RWPE1 (cell line): ENCODE measurements around the gene KEAP1.

Source experiments
- CTCF ChIA-PET: fragments of 350-600 bp; sonication (Branson Sonifier 250); formaldehyde crosslinking; extraction: SDS; loops from one replicate; lab custom pipeline; 2021; lab: Yijun Ruan, JAX
- POLR2A ChIA-PET: fragments of 400-600 bp; formaldehyde crosslinking; extraction: SDS; loops from one replicate; lab custom pipeline; 2020; ENCODE audit warnings: antibody characterized with exemption; ENCODE audit not compliant: low non-redundant PET; lab: Yijun Ruan, JAX
- DNase-seq: peaks from one replicate; pipeline ENCODE4 v3.0.0; 2012; ENCODE audit warnings: low spot score
- H3K27ac ChIP-seq: fragments of 450-650 bp; 2 replicates; pipeline ENCODE4 v1.5.1; 2017
- CTCF ChIP-seq: fragments of 450-650 bp; conservative IDR thresholded peaks from 2 replicates; pipeline ENCODE4 v1.5.1; 2017; ENCODE audit warnings: low read depth, mild to moderate bottlenecking

KEAP1 gene

GRCh38 chr19:10505583-10506229 is 2.5 kb upstream of the KEAP1 start:
- DNase-seq, result no peak
- H3K27ac ChIP-seq, result peak overlapping the region; percentile 94
- CTCF ChIA-PET, result interaction anchor here (0.6 to 1.2 kb wide), 5 partner anchors 11 to 1039 kb away, joined by 3 to 9 read pairs (median 3); partner anchors contain the start of gene S1PR5
- POLR2A ChIA-PET, result no interaction called here
- TF ChIP-seq CTCF, result peak; percentile 88

- POLR2A ChIA-PET, result no interaction called here
- no peak for TF ChIP-seq CTCF
Measured at GRCh38 chr19:10502524-10503001, 593 bp downstream of the KEAP1 start.

GRCh38 chr19:10501971-10502523 is 1.1 kb downstream of the KEAP1 start:
- ChIA-PET CTCF (interaction anchor here (0.6 kb wide), 1 partner anchor 11 kb away, joined by 5 read pairs; no protein-coding TSS in a partner anchor), POLR2A (no interaction called here)
- DNase-seq, result peak; percentile 45
- H3K27ac ChIP-seq, result peak overlapping the region; percentile 94
- no peak for TF ChIP-seq CTCF

More at GRCh38 chr19:10502524-10503001, 593 bp downstream of the KEAP1 start:
- CTCF ChIA-PET, result no interaction called here
- H3K27ac ChIP-seq, result peak overlapping the region; percentile 94
- DNase-seq, result peak; percentile 89

- no peak for DNase-seq
- H3K27ac ChIP-seq, result peak overlapping the region; percentile 94
- ChIA-PET POLR2A (interaction anchor here (0.5 to 0.8 kb wide), 3 partner anchors 10 to 66 kb away, joined by 3 to 5 read pairs (median 3); partner anchors contain the start of gene KRI1), CTCF (interaction anchor here (0.7 kb wide), 1 partner anchor 36 kb away, joined by 3 read pairs; no protein-coding TSS in a partner anchor)
- no peak for TF ChIP-seq CTCF
Measured at GRCh38 chr19:10500247-10500592, 2.9 kb downstream of the KEAP1 start.

- TF ChIP-seq CTCF, result no peak
- H3K27ac ChIP-seq, result peak overlapping the region; percentile 94
- CTCF ChIA-PET, result interaction anchor here (0.5 kb wide), 1 partner anchor 521 kb away, joined by 3 read pairs; no protein-coding TSS in a partner anchor
- DNase-seq, result no peak
- POLR2A ChIA-PET, result interaction anchor here (0.5 to 0.8 kb wide), 3 partner anchors 11 to 66 kb away, joined by 3 to 5 read pairs (median 3); partner anchors contain the start of gene KRI1
Measured at GRCh38 chr19:10499550-10500246, 3.5 kb downstream of the KEAP1 start.

GRCh38 chr19:10497371-10497770 is 5.8 kb downstream of the KEAP1 start:
- CTCF ChIA-PET, result no interaction called here
- no peak for DNase-seq
- POLR2A ChIA-PET, result no interaction called here
- no peak for TF ChIP-seq CTCF
- H3K27ac ChIP-seq, result no peak overlapping the region
